ENCODE results near the gene DDX10. TPM values are rescaled to one million over a fixed set of nuclear protein-coding genes. Genes with fewer than 3 reads are reported as not detected.
A peak's percentile ranks its signal among the peaks of the same experiment; 100 is the strongest.

The DDX10 gene
- total RNA-seq, 8 experiments from 2014 or later: 16.0 to 67.6 (median 21.6) TPM

DNA sequence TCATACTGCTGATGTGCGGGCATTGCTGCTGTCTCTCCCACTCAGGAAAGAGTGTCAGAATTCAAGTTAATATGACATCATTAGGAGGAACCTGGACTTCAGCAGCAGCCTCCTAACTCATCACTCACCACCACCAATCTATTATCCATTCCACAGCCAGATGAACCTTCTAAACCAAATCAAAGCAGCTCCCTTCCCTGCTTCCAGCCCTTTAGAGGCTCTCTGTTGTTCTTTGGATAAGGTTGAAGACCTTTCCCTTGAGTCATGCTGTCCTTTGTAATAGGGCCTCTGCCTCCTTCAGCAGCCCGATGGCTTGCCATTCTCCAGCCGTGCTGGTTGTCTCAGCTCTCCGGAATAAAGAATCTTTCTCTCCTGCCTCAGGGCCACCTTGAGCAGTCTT is 301.3 kb downstream of the DDX10 start:
- ATAC-seq (replicated peaks in 6 of 8): no peak
- H3K27ac ChIP-seq: no peak overlapping the region
- H3K4me3 ChIP-seq: no peak overlapping the region
- in situ Hi-C loops (cut with MboI; ENCODE audit: low pct_unique_long_range_greater_than_20kb in 2 of 9, low sequenced_read_pairs in 9 of 9, unreplicated experiment in 9 of 9): no loop called here
- WGBS, 10 experiments: 90 to 100% (median 100%) methylated on average over 1 to 3 of the region's 4 CpGs; no CpG with 5 or more reads in 3 of the 10 experiments
- H3K4me1 ChIP-seq (replicated peaks in 1 of 2): peaks cover 9 to 10% of the 10 kb centered on the region in 2 donors

- no peak overlapping the region for H3K27ac ChIP-seq
Measured at GRCh38 chr11:108966978-108967377, 302.1 kb downstream of the DDX10 start.

DNA sequence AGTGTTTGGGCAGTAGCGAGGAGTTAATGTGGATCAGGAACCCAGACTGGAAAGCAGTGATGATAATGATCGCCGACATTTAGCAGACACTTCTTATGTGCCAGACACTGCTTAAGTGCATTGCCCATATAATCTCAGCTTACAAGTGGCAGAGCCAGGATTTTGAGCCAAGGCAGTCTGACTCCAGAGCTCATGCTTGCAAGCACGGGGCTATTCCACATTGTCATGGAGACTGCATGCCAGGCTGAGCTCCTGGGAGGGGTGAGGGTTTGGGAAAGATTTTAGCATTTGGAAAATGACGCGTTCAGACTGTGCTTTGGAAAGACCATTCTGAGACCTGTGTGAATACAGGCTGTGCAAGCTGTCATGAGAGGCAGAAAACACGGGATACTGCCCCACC is 302.7 kb downstream of the DDX10 start:
- 16 to 100% (median 69%) methylated on average over 2 to 7 of the region's 7 CpGs; no CpG with 5 or more reads in 1 of the 10 experiments for WGBS, 10 experiments
- H3K4me3 ChIP-seq: no peak overlapping the region
- H3K4me1 ChIP-seq (replicated peaks in 1 of 2): peaks cover 9 to 10% of the 10 kb centered on the region in 2 donors
- in situ Hi-C loops (cut with MboI; ENCODE audit: low pct_unique_long_range_greater_than_20kb in 2 of 9, low sequenced_read_pairs in 9 of 9, unreplicated experiment in 9 of 9): no loop called here
- ATAC-seq (replicated peaks in 6 of 8): peak in 4 of 8 experiments; percentile 26 to 98 (median 93)
- no peak overlapping the region for H3K27ac ChIP-seq

More at GRCh38 chr11:108966978-108967377, 302.1 kb downstream of the DDX10 start:
- WGBS, 10 experiments: 36 to 55% (median 50%) methylated on average over 2 to 3 of the region's 3 CpGs; no CpG with 5 or more reads in 5 of the 10 experiments
- peak in 1 of 8 experiments; percentile 24 for ATAC-seq (replicated peaks in 6 of 8)
- Histone ChIP-seq H3K4me1 (replicated peaks in 1 of 2) (peaks cover 9 to 10% of the 10 kb centered on the region in 2 donors), H3K4me3 (no peak overlapping the region)
- in situ Hi-C loops (cut with MboI; ENCODE audit: low pct_unique_long_range_greater_than_20kb in 2 of 9, low sequenced_read_pairs in 9 of 9, unreplicated experiment in 9 of 9): no loop called here

GRCh38 chr11:108970221-108970991 is 305.5 kb downstream of the DDX10 start:
- H3K4me3 ChIP-seq: no peak overlapping the region
- no peak overlapping the region for H3K27ac ChIP-seq
- 60 to 100% (median 90%) methylated on average over 1 to 5 of the region's 6 CpGs; no CpG with 5 or more reads in 2 of the 10 experiments for WGBS, 10 experiments
- in situ Hi-C loops (cut with MboI; ENCODE audit: low pct_unique_long_range_greater_than_20kb in 2 of 9, low sequenced_read_pairs in 9 of 9, unreplicated experiment in 9 of 9): no loop called here
- peaks cover 13 to 20% of the 10 kb centered on the region in 2 donors for H3K4me1 ChIP-seq (replicated peaks in 1 of 2)
- ATAC-seq (replicated peaks in 6 of 8): no peak

GRCh38 chr11:108973402-108974162 is 308.7 kb downstream of the DDX10 start:
- H3K4me3 ChIP-seq: no peak overlapping the region
- peak overlapping the region in 1 of 2 donors; percentile 45 for H3K27ac ChIP-seq
- ATAC-seq (replicated peaks in 6 of 8): peak in 7 of 8 experiments; percentile 38 to 90 (median 63)
- peaks cover 4 to 11% of the 10 kb centered on the region in 2 donors for H3K4me1 ChIP-seq (replicated peaks in 1 of 2)
- in situ Hi-C loops (cut with MboI; ENCODE audit: low pct_unique_long_range_greater_than_20kb in 2 of 9, low sequenced_read_pairs in 9 of 9, unreplicated experiment in 9 of 9): no loop called here
- 24 to 100% (median 79%) methylated on average over 1 to 12 of the region's 12 CpGs; no CpG with 5 or more reads in 1 of the 10 experiments for WGBS, 10 experiments

DNA sequence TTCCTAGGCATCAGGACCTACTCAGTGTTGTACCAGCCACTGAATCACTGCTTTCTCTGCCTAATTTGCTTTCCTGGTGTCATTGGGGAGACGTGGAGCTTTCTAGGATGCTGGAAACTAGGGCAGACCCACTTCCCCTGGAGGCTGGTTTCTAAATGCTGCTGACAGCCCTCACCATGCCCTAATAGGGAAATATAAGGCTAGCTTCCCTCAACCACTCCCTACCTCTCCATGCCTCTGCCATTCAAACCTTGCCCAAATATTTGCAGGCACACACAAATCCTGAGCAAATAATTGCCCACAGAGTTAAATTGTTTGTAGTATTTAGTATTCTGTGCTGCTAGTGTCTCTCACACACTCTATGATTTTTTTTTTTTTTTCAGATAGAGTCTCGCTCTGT is 310.2 kb downstream of the DDX10 start:
- no peak overlapping the region for H3K4me3 ChIP-seq
- no peak overlapping the region for H3K27ac ChIP-seq
- in situ Hi-C loops (cut with MboI; ENCODE audit: low pct_unique_long_range_greater_than_20kb in 2 of 9, low sequenced_read_pairs in 9 of 9, unreplicated experiment in 9 of 9): no loop called here
- peaks cover 4 to 16% of the 10 kb centered on the region in 2 donors for H3K4me1 ChIP-seq (replicated peaks in 1 of 2)
- peak in 1 of 8 experiments; percentile 45 for ATAC-seq (replicated peaks in 6 of 8)
- WGBS, 10 experiments: 40 to 100% (median 88%) methylated on average over 1 to 2 of the region's 2 CpGs; no CpG with 5 or more reads in 3 of the 10 experiments

GRCh38 chr11:108975641-108976071 is 310.8 kb downstream of the DDX10 start:
- Histone ChIP-seq H3K27ac (no peak overlapping the region), H3K4me3 (no peak overlapping the region), H3K4me1 (replicated peaks in 1 of 2) (peaks cover 4 to 16% of the 10 kb centered on the region in 2 donors)
- WGBS, 10 experiments: 40 to 87% (median 75%) methylated on average over 1 to 6 of the region's 6 CpGs; no CpG with 5 or more reads in 2 of the 10 experiments
- ATAC-seq (replicated peaks in 6 of 8): peak in 3 of 8 experiments; percentile 19 to 64 (median 57)
- in situ Hi-C loops (cut with MboI; ENCODE audit: low pct_unique_long_range_greater_than_20kb in 2 of 9, low sequenced_read_pairs in 9 of 9, unreplicated experiment in 9 of 9): no loop called here

DNA sequence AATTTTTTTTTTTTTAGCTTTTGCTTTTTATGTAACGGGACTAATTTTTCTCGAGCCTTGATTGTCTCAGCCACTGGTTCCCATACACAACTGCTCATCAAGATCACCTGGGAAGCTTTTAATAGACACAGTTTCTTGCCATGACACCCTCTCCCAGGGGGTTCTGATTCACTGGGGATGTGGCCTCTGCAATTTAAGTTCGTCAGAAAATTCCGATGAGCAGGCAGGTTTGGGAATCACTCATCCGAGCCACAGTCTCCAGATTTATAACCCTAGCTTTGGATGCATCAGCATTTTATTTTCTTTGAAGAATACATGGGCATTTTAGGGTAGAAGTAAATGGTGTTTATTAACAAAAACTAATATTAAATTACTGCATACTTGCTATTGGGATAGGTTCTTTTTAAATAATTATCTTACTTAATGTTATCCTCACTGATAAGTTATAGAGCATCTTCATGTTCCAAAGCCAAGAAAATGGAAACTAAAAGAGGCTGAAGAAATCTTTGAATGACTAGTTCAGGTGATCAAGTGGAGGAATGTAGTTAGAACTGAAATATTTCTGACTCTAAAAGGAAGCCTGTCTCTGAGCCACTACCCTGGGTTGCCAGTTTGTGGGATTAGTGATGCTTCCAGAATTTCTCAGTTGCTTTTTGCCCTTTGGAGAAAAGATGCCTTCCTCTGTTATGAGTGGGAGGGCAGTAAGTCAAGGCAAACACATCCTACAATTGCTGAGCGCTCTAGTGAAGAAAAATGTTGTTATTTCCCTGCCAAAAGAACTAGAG is 319.0 kb downstream of the DDX10 start:
- in situ Hi-C loops (cut with MboI; ENCODE audit: low pct_unique_long_range_greater_than_20kb in 2 of 9, low sequenced_read_pairs in 9 of 9, unreplicated experiment in 9 of 9): no loop called here
- Histone ChIP-seq H3K4me3 (no peak overlapping the region), H3K4me1 (replicated peaks in 1 of 2) (peaks cover 6 to 23% of the 10 kb centered on the region in 2 donors), H3K27ac (no peak overlapping the region)
- peak in 1 of 8 experiments; percentile 15 for ATAC-seq (replicated peaks in 6 of 8)
- WGBS, 10 experiments: 35 to 100% (median 80%) methylated on average over 2 to 6 of the region's 6 CpGs

DNA sequence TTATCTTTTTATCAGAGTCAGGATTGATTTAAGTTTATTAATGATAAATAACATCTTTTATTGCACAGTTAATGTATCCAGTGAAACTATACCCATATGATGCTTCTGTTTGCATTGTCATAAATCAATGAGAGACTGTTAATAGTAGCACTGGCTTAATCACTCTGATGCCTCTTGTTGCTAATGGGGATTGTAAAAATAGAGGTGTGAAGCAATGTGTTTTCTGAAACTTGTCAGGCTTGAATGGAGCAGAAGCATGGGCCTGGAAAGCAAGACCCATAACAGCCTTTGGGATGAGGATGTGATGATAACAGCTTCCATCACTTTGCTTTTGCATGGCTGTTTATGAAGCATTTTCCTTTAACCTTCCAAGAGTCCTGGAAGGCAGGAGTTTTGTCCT is 319.7 kb downstream of the DDX10 start:
- Histone ChIP-seq H3K4me1 (replicated peaks in 1 of 2) (peaks cover 6 to 21% of the 10 kb centered on the region in 2 donors), H3K27ac (no peak overlapping the region), H3K4me3 (no peak overlapping the region)
- in situ Hi-C loops (cut with MboI; ENCODE audit: low pct_unique_long_range_greater_than_20kb in 2 of 9, low sequenced_read_pairs in 9 of 9, unreplicated experiment in 9 of 9): no loop called here
- peak in 5 of 8 experiments; percentile 19 to 53 (median 46) for ATAC-seq (replicated peaks in 6 of 8)

DNA sequence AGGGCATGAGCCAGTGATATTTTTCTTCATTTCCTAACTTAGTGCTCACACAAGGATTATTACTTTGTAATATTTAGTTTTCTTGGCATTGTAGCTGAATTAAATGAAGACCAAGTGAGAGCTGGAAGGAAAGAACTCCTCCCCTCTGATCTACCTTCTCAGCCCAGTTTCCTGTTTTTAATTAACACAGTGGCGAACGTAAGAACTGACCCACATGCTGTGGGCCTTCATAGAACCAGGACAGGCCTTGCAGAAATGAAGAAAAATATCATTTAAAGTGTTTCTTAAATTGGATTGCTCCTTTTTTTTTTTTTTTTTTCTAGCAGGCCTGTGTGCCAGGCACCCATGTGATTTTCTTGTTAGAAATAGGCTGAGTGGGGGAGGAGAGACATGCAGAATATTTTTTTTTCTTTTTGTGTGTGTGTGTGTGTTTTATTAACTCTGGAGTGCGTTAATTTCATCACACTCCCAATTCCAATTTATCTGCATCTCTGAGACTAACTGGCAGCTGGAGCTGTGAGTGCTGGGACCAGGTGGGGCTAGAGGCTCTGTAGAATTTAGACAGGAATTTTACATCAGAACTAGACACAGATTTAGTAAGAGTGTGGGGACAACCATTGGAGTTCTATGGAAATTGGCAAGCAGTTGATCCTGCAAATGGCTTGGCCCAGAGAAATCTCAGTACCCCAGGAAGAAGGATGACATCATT is 320.5 kb downstream of the DDX10 start:
- in situ Hi-C loops (cut with MboI; ENCODE audit: low pct_unique_long_range_greater_than_20kb in 2 of 9, low sequenced_read_pairs in 9 of 9, unreplicated experiment in 9 of 9): no loop called here
- Histone ChIP-seq H3K4me3 (no peak overlapping the region), H3K4me1 (replicated peaks in 1 of 2) (peaks cover 6 to 21% of the 10 kb centered on the region in 2 donors), H3K27ac (no peak overlapping the region)
- ATAC-seq (replicated peaks in 6 of 8): peak in 5 of 8 experiments; percentile 28 to 67 (median 52)
- 33 to 94% (median 83%) methylated on average over 1 to 3 of the region's 3 CpGs; no CpG with 5 or more reads in 3 of the 10 experiments for WGBS, 10 experiments

DNA sequence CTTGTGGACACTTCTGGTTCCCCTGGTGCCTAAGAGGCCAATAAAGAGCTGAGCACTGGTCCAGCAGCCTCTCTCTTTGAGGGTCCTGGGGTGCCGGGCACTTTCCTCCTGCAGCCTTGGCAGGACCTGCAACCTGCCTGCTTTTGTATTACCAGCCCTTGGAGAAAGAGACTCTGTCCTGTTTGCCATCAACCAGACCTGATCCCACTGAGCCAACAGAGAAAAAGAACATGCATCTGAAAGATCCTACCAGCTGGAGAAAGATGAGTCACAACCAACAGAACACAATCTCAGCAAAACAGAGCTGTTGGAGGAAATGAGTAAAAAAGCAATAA is 321.0 kb downstream of the DDX10 start:
- WGBS, 10 experiments: 0 to 60% (median 50%) methylated on average over 1 of the region's 1 CpG; no CpG with 5 or more reads in 6 of the 10 experiments
- in situ Hi-C loops (cut with MboI; ENCODE audit: low pct_unique_long_range_greater_than_20kb in 2 of 9, low sequenced_read_pairs in 9 of 9, unreplicated experiment in 9 of 9): no loop called here
- ATAC-seq (replicated peaks in 6 of 8): peak in 3 of 8 experiments; percentile 29 to 63 (median 48)
- Histone ChIP-seq H3K27ac (no peak overlapping the region), H3K4me1 (replicated peaks in 1 of 2) (peaks cover 6 to 21% of the 10 kb centered on the region in 2 donors), H3K4me3 (no peak overlapping the region)
